B cell (primary cell): ENCODE results near the gene LAMA4. TPM values are rescaled to one million over a fixed set of nuclear protein-coding genes. Genes with fewer than 3 reads are reported as not detected.

Experiments used
- ATAC-seq: fragments of 200-7000 bp; cut with Tn5 transposase; one replicate; pipeline ENCODE4 v1.10.0; 2021; ENCODE audit warnings: low read depth, mild to moderate bottlenecking, moderate number of reproducible peaks, moderate library complexity
- CTCF ChIA-PET: fragments of 350-600 bp; sonication (Branson Sonifier 250); formaldehyde crosslinking; loops from one replicate; lab custom pipeline; 2021; ENCODE audit warnings: antibody characterized with exemption, inconsistent platforms; lab: Charles Lee
- POLR2A ChIA-PET: fragments of 350-600 bp; sonication (Branson Sonifier 250); formaldehyde crosslinking; loops from one replicate; lab custom pipeline; 2021; ENCODE audit warnings: antibody characterized with exemption; lab: Charles Lee
- DNase-seq: peaks from one replicate; pipeline ENCODE4 v3.0.0; 2013
- H2AFZ ChIP-seq: 2 replicates; pipeline ENCODE4 v1.6.1; 2012; ENCODE audit warnings: mild to moderate bottlenecking, low read depth, low read length; ENCODE audit not compliant: insufficient read depth, poor library complexity, severe bottlenecking
- H3K27ac ChIP-seq, 2 donors: 1 replicate in 1 of 2; 2 replicates in 1 of 2; pipeline ENCODE4 v1.5.1; 2012 to 2013; ENCODE audit warnings: low read length in 2 of 2, mild to moderate bottlenecking in 2 of 2, moderate library complexity in 1 of 2
- H3K27me3 ChIP-seq, 4 experiments: fragments of 200-600 bp in 1 of 4; sonication (generic) in 1 of 4; replicated peaks in 1 of 4; 1 replicate in 2 of 4; 2 replicates in 2 of 4; pipeline versions ENCODE4 v1.6.1 to v1.7.0; 2013 to 2016; ENCODE audit warnings: low read length in 3 of 4, mild to moderate bottlenecking in 2 of 4, mixed read lengths in 1 of 4, moderate library complexity in 1 of 4; ENCODE audit not compliant: insufficient read depth in 4 of 4, control insufficient read depth in 3 of 4; ENCODE audit errors: control extremely low read depth in 1 of 4
- H3K36me3 ChIP-seq, 2 experiments: replicated peaks in 1 of 2; 1 replicate in 1 of 2; 2 replicates in 1 of 2; pipeline versions ENCODE4 v1.6.1 to v1.7.1; 2013; ENCODE audit warnings: low read length in 1 of 2; ENCODE audit not compliant: insufficient read depth in 2 of 2, control insufficient read depth in 1 of 2; ENCODE audit errors: control extremely low read depth in 1 of 2, extremely low read depth in 1 of 2
- H3K4me1 ChIP-seq, 2 donors: fragments of 200-600 bp in 1 of 2; sonication (generic) in 1 of 2; 1 replicate in 1 of 2; 2 replicates in 1 of 2; pipeline versions ENCODE4 v1.5.1 to v1.6.1; 2013 to 2017; ENCODE audit warnings: low read length in 2 of 2; ENCODE audit not compliant: control insufficient read depth in 2 of 2, insufficient read depth in 2 of 2
- H3K4me2 ChIP-seq: replicated peaks from 2 replicates; pipeline ENCODE3; 2012; ENCODE audit warnings: mild to moderate bottlenecking, low read depth, low read length; ENCODE audit not compliant: poor library complexity, severe bottlenecking
- H3K4me3 ChIP-seq, 5 experiments: fragments of 200-600 bp in 1 of 5; sonication (generic) in 1 of 5; 1 replicate in 3 of 5; 2 replicates in 2 of 5; pipeline versions ENCODE4 v1.5.1 to v1.7.0; 2011 to 2016; ENCODE audit warnings: low read length in 4 of 5, mild to moderate bottlenecking in 4 of 5, low read depth in 2 of 5, control low read depth in 1 of 5, moderate library complexity in 1 of 5; ENCODE audit not compliant: insufficient read depth in 1 of 5; ENCODE audit errors: control extremely low read depth in 1 of 5, extremely low read depth in 1 of 5
- H3K79me2 ChIP-seq: fragments of 200-600 bp; sonication (generic); one replicate; pipeline ENCODE4 v1.6.0; 2016; ENCODE audit warnings: low read length; ENCODE audit not compliant: control insufficient read depth, insufficient read depth
- H3K9ac ChIP-seq: fragments of 200-600 bp; sonication (generic); 2 replicates; pipeline ENCODE4 v1.6.1; 2017; ENCODE audit warnings: mild to moderate bottlenecking, low read length, moderate library complexity
- H3K9me3 ChIP-seq, 3 donors: one replicate each; pipeline versions ENCODE4 v1.6.1 to v1.7.1; 2013; ENCODE audit warnings: low read length in 2 of 3; ENCODE audit not compliant: control insufficient read depth in 2 of 3, insufficient read depth in 1 of 3; ENCODE audit errors: control extremely low read depth in 1 of 3
- H4K20me1 ChIP-seq: 2 replicates; pipeline ENCODE4 v1.6.0; 2012; ENCODE audit warnings: mild to moderate bottlenecking, low read length; ENCODE audit not compliant: insufficient read depth, control insufficient read depth, poor library complexity, severe bottlenecking
- H3K27ac Mint-ChIP-seq: one replicate; pipeline ENCODE4 v1.8.0; 2021; ENCODE audit warnings: mixed read lengths
- H3K27me3 Mint-ChIP-seq: one replicate; pipeline ENCODE4 v1.8.0; 2021; ENCODE audit warnings: mixed read lengths
- H3K4me1 Mint-ChIP-seq: one replicate; pipeline ENCODE4 v1.8.0; 2021; ENCODE audit warnings: mixed read lengths
- H3K4me3 Mint-ChIP-seq: one replicate; pipeline ENCODE4 v1.8.0; 2021; ENCODE audit warnings: mixed read lengths
- H3K9me3 Mint-ChIP-seq: one replicate; pipeline ENCODE4 v1.8.0; 2022; ENCODE audit warnings: mixed read lengths; ENCODE audit not compliant: insufficient read depth
- EZH2 ChIP-seq: IDR thresholded peaks from 2 replicates; pipeline ENCODE4 v1.6.1; 2012; ENCODE audit warnings: borderline replicate concordance, low read depth, mild to moderate bottlenecking, moderate library complexity, low read length; ENCODE audit not compliant: insufficient read depth, poor library complexity, severe bottlenecking
- WGBS: methylation state at CpG from one replicate; pipeline ENCODE4 v1.1.5; 2013; ENCODE audit warnings: missing lambda C conversion rate; ENCODE audit not compliant: insufficient coverage; 5-methylcytosine and 5-hydroxymethylcytosine counted together
- intact Hi-C: fragments of 100-400 bp; cut with micrococcal nuclease; formaldehyde crosslinking; loops from one replicate; pipeline ENCODE4 v1.10.0; 2022
- polyA plus RNA-seq: library from polyadenylated mRNA; depleted of rRNA; stranded (reverse); fragments of >200 nt; gene quantifications from 2 replicates; pipeline ENCODE4 v1.2.3, GENCODE V29; 2012
- total RNA-seq, 2 donors: library from RNA; stranded (reverse); fragments of 120-200 nt in 1 of 2; gene quantifications; 1 replicate in 1 of 2; 2 replicates in 1 of 2; pipeline versions ENCODE4 v1.2.3 to v1.2.4, GENCODE V29; 2013 to 2022
- TF ChIP-seq, protein P1 (sequence below): fragments of 200-600 bp; IDR thresholded peaks from one replicate; pipeline ENCODE4 v1.8.0; 2022; ENCODE audit warnings: antibody characterized with exemption, mild to moderate bottlenecking

LAMA4 gene
- total and polyA plus RNA-seq, 2 donors (not counting 1 experiment from before 2014, with no cell fraction given) = not detected

DNA sequence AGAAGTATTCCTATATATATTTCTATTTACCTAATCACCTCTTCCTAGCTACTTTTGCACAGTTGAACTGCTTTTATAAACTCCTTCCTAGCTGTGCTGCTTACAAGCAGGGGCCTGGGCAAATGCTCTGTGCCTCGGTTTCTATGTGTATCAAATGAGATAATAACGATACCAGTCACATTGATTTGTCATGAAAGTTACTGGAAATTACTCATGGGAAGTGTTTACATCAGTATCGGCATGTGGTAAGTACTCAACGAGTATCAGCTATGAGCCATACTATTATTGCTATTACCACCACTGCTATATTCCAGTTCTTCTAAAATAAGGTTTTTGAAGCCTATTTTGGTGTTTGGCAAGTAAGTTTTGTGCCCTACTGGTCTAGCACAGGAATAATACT, 4.9 kb downstream of the LAMA4 start:
- TF ChIP-seq EZH2 = no peak
- TF ChIP-seq, protein P1, sequence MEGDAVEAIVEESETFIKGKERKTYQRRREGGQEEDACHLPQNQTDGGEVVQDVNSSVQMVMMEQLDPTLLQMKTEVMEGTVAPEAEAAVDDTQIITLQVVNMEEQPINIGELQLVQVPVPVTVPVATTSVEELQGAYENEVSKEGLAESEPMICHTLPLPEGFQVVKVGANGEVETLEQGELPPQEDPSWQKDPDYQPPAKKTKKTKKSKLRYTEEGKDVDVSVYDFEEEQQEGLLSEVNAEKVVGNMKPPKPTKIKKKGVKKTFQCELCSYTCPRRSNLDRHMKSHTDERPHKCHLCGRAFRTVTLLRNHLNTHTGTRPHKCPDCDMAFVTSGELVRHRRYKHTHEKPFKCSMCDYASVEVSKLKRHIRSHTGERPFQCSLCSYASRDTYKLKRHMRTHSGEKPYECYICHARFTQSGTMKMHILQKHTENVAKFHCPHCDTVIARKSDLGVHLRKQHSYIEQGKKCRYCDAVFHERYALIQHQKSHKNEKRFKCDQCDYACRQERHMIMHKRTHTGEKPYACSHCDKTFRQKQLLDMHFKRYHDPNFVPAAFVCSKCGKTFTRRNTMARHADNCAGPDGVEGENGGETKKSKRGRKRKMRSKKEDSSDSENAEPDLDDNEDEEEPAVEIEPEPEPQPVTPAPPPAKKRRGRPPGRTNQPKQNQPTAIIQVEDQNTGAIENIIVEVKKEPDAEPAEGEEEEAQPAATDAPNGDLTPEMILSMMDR = no peak
- WGBS = no CpG with 5 or more reads among the region's 4 CpGs
- H3K79me2 ChIP-seq = no peaks in the 10 kb centered on the region
- no peak overlapping the region for H3K4me3 ChIP-seq
- ChIA-PET CTCF (interaction anchor here (0.6 kb wide), 1 partner anchor 9 kb away, joined by 3 read pairs; no protein-coding TSS in a partner anchor), POLR2A (no interaction called here)
- H3K4me1 ChIP-seq = peaks cover 12% of the 10 kb centered on the region in 2 donors
- Mint-ChIP-seq H3K27ac (no peak overlapping the region), H3K9me3 (no peaks in the 10 kb centered on the region), H3K4me1 (peaks cover 13% of the 10 kb centered on the region), H3K27me3 (peaks cover 36% of the 10 kb centered on the region), H3K4me3 (no peak overlapping the region)
- no peak for DNase-seq
- H3K27ac ChIP-seq = no peak overlapping the region
- H4K20me1 ChIP-seq = no peaks in the 10 kb centered on the region
- no peaks in the 10 kb centered on the region for H3K9me3 ChIP-seq
- no peak overlapping the region for H3K4me2 ChIP-seq
- peaks cover 0 to 22% (median 16%) of the 10 kb centered on the region in 4 experiments for H3K27me3 ChIP-seq
- no peak overlapping the region for H2AFZ ChIP-seq
- H3K36me3 ChIP-seq = no peaks in the 10 kb centered on the region
- no peak for ATAC-seq
- H3K9ac ChIP-seq = no peak overlapping the region
- intact Hi-C loops = no loop called here

DNA sequence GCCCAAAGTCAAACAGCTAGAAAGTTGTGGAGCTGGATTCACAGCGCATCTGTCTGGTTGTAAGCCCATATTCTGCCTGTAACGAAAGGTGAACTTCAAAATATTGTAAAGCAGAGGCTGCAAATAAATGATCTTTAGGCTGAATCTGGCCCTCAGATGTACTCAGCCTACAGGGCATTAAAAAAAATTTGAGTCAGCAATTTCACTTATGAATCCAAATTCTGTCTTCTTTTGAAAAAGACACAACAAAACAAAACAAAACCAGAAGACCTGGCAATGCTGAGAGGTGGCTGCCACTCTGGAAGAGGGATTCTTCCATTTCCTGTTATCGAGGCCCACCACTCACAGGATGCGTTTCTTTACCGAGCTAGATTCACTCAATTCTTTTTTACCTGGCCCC, 7.1 kb downstream of the LAMA4 start:
- Histone ChIP-seq H3K27me3 (peaks cover 0 to 6% (median 4%) of the 10 kb centered on the region in 4 experiments), H3K9ac (no peak overlapping the region), H2AFZ (no peak overlapping the region), H3K4me2 (no peak overlapping the region), H3K4me3 (no peak overlapping the region), H3K79me2 (no peaks in the 10 kb centered on the region), H4K20me1 (no peaks in the 10 kb centered on the region), H3K27ac (no peak overlapping the region), H3K9me3 (no peaks in the 10 kb centered on the region), H3K4me1 (no peaks in the 10 kb centered on the region), H3K36me3 (no peaks in the 10 kb centered on the region)
- intact Hi-C loops = no loop called here
- ChIA-PET POLR2A (no interaction called here), CTCF (no interaction called here)
- H3K4me1 Mint-ChIP-seq = no peaks in the 10 kb centered on the region
- TF ChIP-seq EZH2 = no peak
- TF ChIP-seq, protein P1 = no peak
- H3K27ac Mint-ChIP-seq = no peak overlapping the region
- H3K9me3 Mint-ChIP-seq = no peaks in the 10 kb centered on the region
- no peak overlapping the region for H3K4me3 Mint-ChIP-seq
- ATAC-seq (no peak), DNase-seq (no peak)
- peaks cover 31% of the 10 kb centered on the region for H3K27me3 Mint-ChIP-seq
- 95% methylated on average over 5 of the region's 5 CpGs for WGBS
